Activated T-cell treated with anti-CD3 and anti-CD28 coated beads, Interleukin-2, amount 50 U/mL, for 72 hours (primary cell): ENCODE data around the gene SMC3. TPM values are rescaled to one million over a fixed set of nuclear protein-coding genes. Genes with fewer than 3 reads are reported as not detected.
A peak's percentile ranks its signal among the peaks of the same experiment; 100 is the strongest.

ENCODE experiments used
- ATAC-seq, 2 donors: fragments of 150-1000 bp; cut with Tn5 transposase; replicated peaks in 1 of 2; 2 replicates each; pipeline ENCODE4 v1.10.0; 2021; ENCODE audit warnings: moderate library complexity in 2 of 2, mild to moderate bottlenecking in 1 of 2
- DNase-seq, 2 donors: peaks; one replicate each; pipeline ENCODE4 v3.0.0; 2021 to 2022; ENCODE audit warnings: mixed read lengths in 1 of 2
- H3K27ac Mint-ChIP-seq: one replicate; pipeline ENCODE4 v1.8.0; 2022; ENCODE audit warnings: mild to moderate bottlenecking, moderate library complexity, mixed read lengths
- H3K27me3 Mint-ChIP-seq: one replicate; pipeline ENCODE4 v1.8.0; 2022; ENCODE audit warnings: low read depth, mixed read lengths
- H3K36me3 Mint-ChIP-seq, 2 donors: one replicate each; pipeline ENCODE4 v1.8.0; 2022; ENCODE audit warnings: mixed read lengths in 2 of 2, mild to moderate bottlenecking in 1 of 2; ENCODE audit not compliant: insufficient read depth in 2 of 2
- H3K4me1 Mint-ChIP-seq: one replicate; pipeline ENCODE4 v1.8.0; 2022; ENCODE audit warnings: low read depth, mixed read lengths
- H3K4me3 Mint-ChIP-seq, 2 donors: one replicate each; pipeline ENCODE4 v1.8.0; 2022; ENCODE audit warnings: mild to moderate bottlenecking in 2 of 2, mixed read lengths in 2 of 2, moderate library complexity in 2 of 2
- H3K9me3 Mint-ChIP-seq, 2 donors: one replicate each; pipeline ENCODE4 v1.8.0; 2022; ENCODE audit warnings: mixed read lengths in 2 of 2
- total RNA-seq, 2 donors: library from RNA; stranded (reverse); gene quantifications; one replicate each; pipeline ENCODE4 v1.2.3, GENCODE V29; 2022

SMC3 gene
- total RNA-seq, 2 donors from 2014 or later, result 79.7 to 85.6 TPM

- Mint-ChIP-seq H3K27ac (no peak overlapping the region), H3K27me3 (peaks cover 57% of the 10 kb centered on the region), H3K9me3 (no peaks in the 10 kb centered on the region), H3K36me3 (no peaks in the 10 kb centered on the region), H3K4me3 (peak overlapping the region; percentile 5 to 40), H3K4me1 (peaks cover 21% of the 10 kb centered on the region)
- DNase-seq (peak; percentile 10 to 31), ATAC-seq (peak; percentile 67 to 72)
Observed at GRCh38 chr10:110651044-110651958, 83.8 kb downstream of the SMC3 start.

- no peak overlapping the region for H3K27ac Mint-ChIP-seq
- H3K4me1 Mint-ChIP-seq, result peaks cover 21% of the 10 kb centered on the region
- H3K27me3 Mint-ChIP-seq, result peaks cover 52% of the 10 kb centered on the region
- DNase-seq (no peak), ATAC-seq (no peak)
- H3K9me3 Mint-ChIP-seq, result no peaks in the 10 kb centered on the region
- no peaks in the 10 kb centered on the region for H3K36me3 Mint-ChIP-seq
- no peak overlapping the region for H3K4me3 Mint-ChIP-seq
Observed at GRCh38 chr10:110652475-110653118, 85.1 kb downstream of the SMC3 start.

Other genes starting within 250 kb of the SMC3 start
- 100 to 1,000 TPM; 122 to 242 TPM for gene DUSP5, start 69.8 kb upstream of the SMC3 start, total RNA-seq
- under 1 TPM; 0.37 to 0.72 TPM for gene RBM20, start 76.6 kb downstream of the SMC3 start, total RNA-seq